Upper lobe of right lung (tissue), 1 donor: ENCODE measurements around the gene TFDP3. TPM values are rescaled to one million over a fixed set of nuclear protein-coding genes. Genes with fewer than 3 reads are reported as not detected.

Source experiments
- ATAC-seq: fragments of 200-7000 bp; cut with Tn5 transposase; one replicate; pipeline ENCODE4 v1.9.1; 2020; ENCODE audit warnings: mild to moderate bottlenecking, moderate library complexity
- DNase-seq: peaks from one replicate; pipeline ENCODE4 v3.0.0-alpha.2; 2020
- H3K27ac ChIP-seq: fragments of 200-600 bp; one replicate; pipeline ENCODE4 v1.8.0; 2022
- H3K27me3 ChIP-seq: fragments of 200-600 bp; one replicate; pipeline ENCODE4 v1.8.0; 2022; ENCODE audit warnings: mild to moderate bottlenecking
- H3K36me3 ChIP-seq: fragments of 200-600 bp; one replicate; pipeline ENCODE4 v1.8.0; 2022
- H3K4me1 ChIP-seq: fragments of 200-600 bp; one replicate; pipeline ENCODE4 v1.8.0; 2022
- H3K4me3 ChIP-seq: fragments of 200-600 bp; one replicate; pipeline ENCODE4 v1.8.0; 2022; ENCODE audit warnings: mild to moderate bottlenecking
- H3K9me3 ChIP-seq: fragments of 200-600 bp; one replicate; pipeline ENCODE4 v1.8.0; 2022
- intact Hi-C: fragments of 100-400 bp; cut with DNase I; formaldehyde crosslinking; loops from one replicate; pipeline ENCODE4 v1.11.0; 2022
- total RNA-seq: library from RNA; stranded (reverse); fragmentation: NEBNext Ultra II Directional; extraction: Animal tissue kit (Norgen Biotek cat#: 25700); gene quantifications from one replicate; pipeline ENCODE4 v1.2.1, GENCODE V29; 2021
- TF ChIP-seq, protein P1 (sequence below): fragments of 200-600 bp; IDR thresholded peaks from one replicate; pipeline ENCODE4 v1.8.0; 2022; ENCODE audit warnings: antibody characterized with exemption
- donor health status: DM: no; HTN: yes; CAD: no; lungs with severe emphysema.

TFDP3 gene
- total RNA-seq, 1 donor from 2014 or later: not detected

DNA sequence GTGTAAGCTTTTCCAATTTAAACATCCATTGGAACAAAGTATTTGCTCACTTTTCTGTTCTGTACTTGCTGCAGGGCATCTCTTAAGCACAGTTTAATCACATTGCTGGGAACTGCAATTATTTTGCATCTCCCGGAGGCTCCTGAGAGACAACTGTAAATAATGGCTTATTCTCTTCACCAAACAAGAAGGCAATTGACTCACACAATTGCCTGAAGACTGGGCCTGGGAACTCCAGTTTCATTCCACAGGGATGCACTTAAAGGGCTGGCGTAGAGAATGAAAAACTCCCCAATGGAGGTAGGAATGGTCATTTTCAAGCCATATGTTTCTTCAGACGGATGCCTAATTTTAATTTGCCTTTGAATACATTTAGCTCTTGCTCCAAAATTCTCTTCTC lies 29.5 kb downstream of the TFDP3 start:
- TF ChIP-seq, protein P1, sequence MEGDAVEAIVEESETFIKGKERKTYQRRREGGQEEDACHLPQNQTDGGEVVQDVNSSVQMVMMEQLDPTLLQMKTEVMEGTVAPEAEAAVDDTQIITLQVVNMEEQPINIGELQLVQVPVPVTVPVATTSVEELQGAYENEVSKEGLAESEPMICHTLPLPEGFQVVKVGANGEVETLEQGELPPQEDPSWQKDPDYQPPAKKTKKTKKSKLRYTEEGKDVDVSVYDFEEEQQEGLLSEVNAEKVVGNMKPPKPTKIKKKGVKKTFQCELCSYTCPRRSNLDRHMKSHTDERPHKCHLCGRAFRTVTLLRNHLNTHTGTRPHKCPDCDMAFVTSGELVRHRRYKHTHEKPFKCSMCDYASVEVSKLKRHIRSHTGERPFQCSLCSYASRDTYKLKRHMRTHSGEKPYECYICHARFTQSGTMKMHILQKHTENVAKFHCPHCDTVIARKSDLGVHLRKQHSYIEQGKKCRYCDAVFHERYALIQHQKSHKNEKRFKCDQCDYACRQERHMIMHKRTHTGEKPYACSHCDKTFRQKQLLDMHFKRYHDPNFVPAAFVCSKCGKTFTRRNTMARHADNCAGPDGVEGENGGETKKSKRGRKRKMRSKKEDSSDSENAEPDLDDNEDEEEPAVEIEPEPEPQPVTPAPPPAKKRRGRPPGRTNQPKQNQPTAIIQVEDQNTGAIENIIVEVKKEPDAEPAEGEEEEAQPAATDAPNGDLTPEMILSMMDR: no peak
- intact Hi-C loops: no loop called here
- no peak overlapping the region for H3K4me3 ChIP-seq
- H3K9me3 ChIP-seq: no peaks in the 10 kb centered on the region
- ATAC-seq: no peak
- H3K27me3 ChIP-seq: no peaks in the 10 kb centered on the region
- no peaks in the 10 kb centered on the region for H3K4me1 ChIP-seq
- H3K36me3 ChIP-seq: no peaks in the 10 kb centered on the region
- DNase-seq: no peak
- no peak overlapping the region for H3K27ac ChIP-seq

GRCh38 chrX:133185938-133186337 lies 32.2 kb downstream of the TFDP3 start:
- ATAC-seq (no peak), DNase-seq (no peak)
- Histone ChIP-seq H3K27me3 (no peaks in the 10 kb centered on the region), H3K9me3 (no peaks in the 10 kb centered on the region), H3K4me3 (no peak overlapping the region), H3K36me3 (no peaks in the 10 kb centered on the region), H3K27ac (no peak overlapping the region), H3K4me1 (no peaks in the 10 kb centered on the region)
- TF ChIP-seq, protein P1: no peak
- intact Hi-C loops: no loop called here

- H3K9me3 ChIP-seq: no peaks in the 10 kb centered on the region
- H3K27me3 ChIP-seq: no peaks in the 10 kb centered on the region
- H3K4me1 ChIP-seq: no peaks in the 10 kb centered on the region
- TF ChIP-seq, protein P1: no peak
- no peak overlapping the region for H3K4me3 ChIP-seq
- H3K36me3 ChIP-seq: no peaks in the 10 kb centered on the region
- DNase-seq (no peak), ATAC-seq (no peak)
- H3K27ac ChIP-seq: no peak overlapping the region
- intact Hi-C loops: no loop called here
These were observed 33.0 kb downstream of the TFDP3 start for GRCh38 chrX:133185119-133185518.

- no peak for ATAC-seq
- H3K9me3 ChIP-seq: no peaks in the 10 kb centered on the region
- H3K4me3 ChIP-seq: no peak overlapping the region
- no peaks in the 10 kb centered on the region for H3K4me1 ChIP-seq
- DNase-seq: no peak
- TF ChIP-seq, protein P1: no peak
- intact Hi-C loops: no loop called here
- no peak overlapping the region for H3K27ac ChIP-seq
- no peaks in the 10 kb centered on the region for H3K36me3 ChIP-seq
- H3K27me3 ChIP-seq: no peaks in the 10 kb centered on the region
These were observed 34.3 kb downstream of the TFDP3 start for GRCh38 chrX:133183806-133184205.

- no peak overlapping the region for H3K4me3 ChIP-seq
- no peaks in the 10 kb centered on the region for H3K4me1 ChIP-seq
- no peaks in the 10 kb centered on the region for H3K27me3 ChIP-seq
- no peak overlapping the region for H3K27ac ChIP-seq
- intact Hi-C loops: no loop called here
- TF ChIP-seq, protein P1: no peak
- H3K36me3 ChIP-seq: no peaks in the 10 kb centered on the region
- ATAC-seq: no peak
- no peak for DNase-seq
- H3K9me3 ChIP-seq: no peaks in the 10 kb centered on the region
These were observed 38.7 kb downstream of the TFDP3 start for GRCh38 chrX:133179500-133179899.

DNA sequence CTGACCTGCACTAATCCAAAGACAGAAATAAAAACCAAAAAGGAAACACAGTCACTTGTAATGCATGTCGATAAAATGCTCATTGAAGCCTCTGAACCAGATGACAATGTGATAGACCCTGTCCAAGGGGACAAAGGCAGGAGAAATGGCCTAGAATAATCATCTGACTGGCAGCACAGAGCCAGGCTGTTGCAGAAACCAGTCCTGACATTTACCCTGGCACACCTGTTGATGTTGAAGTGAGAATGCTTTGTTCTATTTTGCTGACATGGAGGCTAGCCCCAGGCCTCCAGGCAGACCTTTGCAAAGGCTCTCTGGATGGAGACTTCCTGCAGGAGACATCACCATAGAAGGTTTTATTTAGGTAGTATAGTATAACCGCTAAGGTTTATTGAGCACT lies 41.0 kb downstream of the TFDP3 start:
- no peak overlapping the region for H3K4me3 ChIP-seq
- no peaks in the 10 kb centered on the region for H3K4me1 ChIP-seq
- TF ChIP-seq, protein P1: no peak
- DNase-seq (no peak), ATAC-seq (no peak)
- no peak overlapping the region for H3K27ac ChIP-seq
- intact Hi-C loops: no loop called here
- H3K27me3 ChIP-seq: no peaks in the 10 kb centered on the region
- no peaks in the 10 kb centered on the region for H3K9me3 ChIP-seq
- H3K36me3 ChIP-seq: no peaks in the 10 kb centered on the region
